MG63 (cell line): ENCODE results near the gene FGB. TPM values are rescaled to one million over a fixed set of nuclear protein-coding genes. Genes with fewer than 3 reads are reported as not detected.
"Not testable (repeated sequence)": the region's sequence is repeated elsewhere in the genome, so short reads cannot be mapped to it uniquely, and the experiment has no call there.

Source experiments
- DNase-seq: peaks from one replicate; pipeline ENCODE4 v3.0.0-alpha.2; 2020
- H3K27me3 ChIP-seq: fragments of 250-450 bp; sonication (Bioruptor Pico); 2 replicates; pipeline ENCODE4 v1.5.1; 2020; ENCODE audit warnings: mild to moderate bottlenecking, moderate library complexity
- H3K36me3 ChIP-seq: fragments of 250-450 bp; sonication (Bioruptor Pico); 2 replicates; pipeline ENCODE4 v1.5.1; 2020; ENCODE audit warnings: mild to moderate bottlenecking, moderate library complexity
- H3K4me3 ChIP-seq: fragments of 250-450 bp; sonication (Bioruptor Pico); 2 replicates; pipeline ENCODE4 v1.5.1; 2020; ENCODE audit warnings: mild to moderate bottlenecking, moderate library complexity
- H3K9me3 ChIP-seq: fragments of 250-450 bp; sonication (Bioruptor Pico); 2 replicates; pipeline ENCODE4 v1.5.1; 2020; ENCODE audit warnings: mild to moderate bottlenecking, moderate library complexity
- total RNA-seq: library from RNA; depleted of rRNA; stranded (reverse); fragments of >200 nt; shearing (Covaris generic); gene quantifications from 2 replicates; pipeline ENCODE4 v1.2.3, GENCODE V29; 2014; ENCODE audit warnings: low replicate concordance

Gene FGB
- total RNA-seq, 1 experiment from 2014 or later: not detected

- Histone ChIP-seq H3K4me3 (no peak overlapping the region), H3K27me3 (no peaks in the 10 kb centered on the region), H3K9me3 (no peaks in the 10 kb centered on the region), H3K36me3 (no peaks in the 10 kb centered on the region)
- DNase-seq: no peak
These were observed 22.7 kb downstream of the FGB start for GRCh38 chr4:154585369-154586018.

DNA sequence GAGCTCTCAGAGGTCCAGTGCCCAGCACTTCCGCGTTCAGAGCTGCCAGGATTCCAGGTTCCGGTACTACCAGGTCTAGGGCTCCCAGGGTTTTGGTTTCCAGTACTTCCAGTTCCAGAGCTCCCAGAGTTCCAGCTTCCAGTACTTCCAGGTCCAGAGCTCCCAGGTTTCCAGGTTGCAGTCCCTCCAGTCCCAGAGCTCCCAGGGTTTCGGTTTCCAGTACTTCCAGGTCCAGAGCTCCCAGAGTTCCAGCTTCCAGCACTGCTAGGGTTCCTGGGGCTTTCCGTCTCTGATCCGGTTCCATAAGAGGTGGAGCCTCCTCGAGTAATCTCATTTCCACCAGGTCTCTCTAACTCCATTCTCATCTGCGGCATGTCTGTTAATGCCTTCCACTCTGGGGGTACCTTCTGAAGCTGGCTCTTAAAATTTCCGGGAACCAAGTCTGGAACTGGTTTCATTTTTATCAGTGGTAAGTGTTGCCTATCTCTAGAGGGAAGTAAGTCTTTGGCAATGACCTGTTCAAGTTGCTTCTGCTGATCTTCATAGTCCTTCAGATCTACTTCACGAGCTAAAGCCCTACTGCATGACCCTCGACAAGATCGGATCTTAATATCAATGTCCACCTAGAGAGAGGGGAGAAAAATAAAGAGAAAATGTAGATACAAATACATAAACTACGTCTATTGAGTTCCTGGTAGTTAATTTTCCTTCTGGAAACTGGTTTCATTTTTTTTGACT lies 23.7 kb downstream of the FGB start:
- Histone ChIP-seq H3K4me3 (no peak overlapping the region), H3K9me3 (no peaks in the 10 kb centered on the region), H3K27me3 (no peaks in the 10 kb centered on the region), H3K36me3 (no peaks in the 10 kb centered on the region)
- DNase-seq: no peak

DNA sequence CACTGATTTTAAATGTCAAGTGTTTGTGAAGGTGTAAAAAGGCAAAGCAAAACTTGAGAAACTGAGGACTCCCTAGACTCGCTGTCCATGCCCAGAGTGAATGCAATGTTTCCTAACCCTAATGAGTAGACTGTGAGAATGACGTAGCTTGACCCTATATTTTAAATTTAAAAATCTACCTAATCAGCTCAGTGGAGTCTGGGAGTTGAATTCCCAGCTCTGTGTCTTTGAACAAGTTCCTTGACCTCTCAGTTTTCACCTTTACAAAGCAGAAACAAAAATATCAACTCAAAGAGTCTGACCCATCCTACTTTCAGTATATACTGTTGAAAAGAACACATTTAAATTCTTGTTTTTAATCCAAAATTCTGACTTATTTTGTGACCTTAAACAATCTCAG lies 25.4 kb downstream of the FGB start:
- H3K27me3 ChIP-seq: no peaks in the 10 kb centered on the region
- no peak overlapping the region for H3K4me3 ChIP-seq
- no peaks in the 10 kb centered on the region for H3K36me3 ChIP-seq

DNA sequence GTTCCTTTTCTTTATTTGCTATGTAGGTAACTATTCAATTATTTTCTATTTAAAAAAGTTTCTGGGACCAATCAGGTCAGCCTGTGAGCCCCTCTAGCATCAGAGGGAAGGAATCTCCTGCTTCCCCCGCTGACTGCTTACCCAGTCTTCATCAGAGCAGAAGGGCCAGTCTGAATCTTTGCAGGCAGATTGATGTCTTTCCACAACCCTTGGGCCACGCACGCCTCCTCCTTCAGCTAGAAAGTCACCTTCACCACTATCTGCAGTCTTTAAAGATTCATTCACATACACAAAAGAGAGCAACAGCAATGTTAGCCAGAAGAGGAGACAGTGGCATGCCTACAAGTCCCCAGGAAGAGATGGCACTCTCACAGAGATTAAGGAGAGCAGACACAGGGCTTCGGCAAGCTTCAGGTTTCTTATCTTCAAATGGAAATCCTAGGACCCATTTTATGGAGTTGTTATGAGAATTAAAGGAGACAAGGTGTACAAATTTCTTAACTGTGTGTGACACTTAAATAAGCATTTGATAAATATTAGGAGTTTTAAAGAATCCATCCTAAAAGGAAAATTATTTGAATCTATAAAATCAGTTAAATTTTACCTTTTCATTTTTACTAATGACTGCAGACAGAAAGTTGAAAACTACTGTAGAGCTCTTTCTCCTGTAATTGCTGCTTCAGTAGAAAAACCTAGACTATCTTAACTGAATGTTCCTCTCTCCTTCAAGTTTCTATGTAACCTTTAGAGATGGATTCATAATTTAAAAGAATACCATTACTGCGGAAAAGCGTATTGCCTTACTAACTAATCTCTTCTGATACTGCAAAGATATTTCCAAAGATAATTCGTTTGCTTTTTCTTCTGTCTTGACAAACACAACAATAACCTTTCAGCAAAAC lies 26.7 kb downstream of the FGB start:
- DNase-seq: no peak
- Histone ChIP-seq H3K36me3 (no peaks in the 10 kb centered on the region), H3K27me3 (no peaks in the 10 kb centered on the region), H3K9me3 (no peaks in the 10 kb centered on the region), H3K4me3 (no peak overlapping the region)

More for the DNA sequence above, 25.4 kb downstream of the FGB start:
- no peak for DNase-seq
- no peaks in the 10 kb centered on the region for H3K9me3 ChIP-seq

DNA sequence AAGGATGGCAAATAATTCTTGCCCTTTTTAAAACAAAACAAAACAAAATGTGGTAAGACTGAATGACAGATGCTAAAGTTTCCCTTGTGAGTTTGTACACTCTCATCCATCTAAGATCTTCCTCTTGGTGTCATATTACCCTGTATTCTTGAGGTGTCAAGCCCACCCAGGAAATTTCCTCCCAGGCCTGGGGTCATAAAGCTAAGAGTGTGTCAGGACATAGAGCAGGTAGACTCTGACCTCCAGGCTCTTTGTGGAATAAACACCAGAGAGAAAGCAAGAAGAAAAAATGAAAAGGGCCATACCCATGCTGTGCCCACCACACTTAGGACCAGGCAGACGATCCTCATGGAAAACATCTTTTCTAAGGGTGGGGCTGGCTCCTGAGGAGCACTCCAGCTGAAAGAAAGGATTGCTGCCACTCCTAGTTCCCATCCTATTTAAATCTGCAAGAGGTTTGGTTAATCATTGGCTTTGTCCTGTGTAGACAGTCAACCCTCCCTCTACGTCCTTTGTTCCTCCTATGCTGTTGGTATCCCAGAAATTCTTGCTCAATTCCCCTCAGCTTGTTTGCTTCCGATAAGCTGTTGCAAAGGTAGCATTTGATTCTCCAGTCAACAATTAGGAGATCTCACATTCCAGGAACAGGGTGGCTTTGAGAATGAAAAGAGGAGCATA lies 27.7 kb downstream of the FGB start, which contains the start of gene FGA:
Gene FGA (minus strand): TSS at position 414 of the 678 bp plus-strand sequence. CDS start 55 bp downstream, at position 359.
- DNase-seq: no peak
- Histone ChIP-seq H3K27me3 (no peaks in the 10 kb centered on the region), H3K36me3 (no peaks in the 10 kb centered on the region), H3K4me3 (no peak within 1 kb of the TSS), H3K9me3 (no peaks in the 10 kb centered on the region)

- Histone ChIP-seq H3K36me3 (no peaks in the 10 kb centered on the region), H3K9me3 (no peaks in the 10 kb centered on the region), H3K27me3 (no peaks in the 10 kb centered on the region), H3K4me3 (no peak overlapping the region)
- DNase-seq: no peak
These were observed 29.1 kb downstream of the FGB start for GRCh38 chr4:154591890-154592289.

DNA sequence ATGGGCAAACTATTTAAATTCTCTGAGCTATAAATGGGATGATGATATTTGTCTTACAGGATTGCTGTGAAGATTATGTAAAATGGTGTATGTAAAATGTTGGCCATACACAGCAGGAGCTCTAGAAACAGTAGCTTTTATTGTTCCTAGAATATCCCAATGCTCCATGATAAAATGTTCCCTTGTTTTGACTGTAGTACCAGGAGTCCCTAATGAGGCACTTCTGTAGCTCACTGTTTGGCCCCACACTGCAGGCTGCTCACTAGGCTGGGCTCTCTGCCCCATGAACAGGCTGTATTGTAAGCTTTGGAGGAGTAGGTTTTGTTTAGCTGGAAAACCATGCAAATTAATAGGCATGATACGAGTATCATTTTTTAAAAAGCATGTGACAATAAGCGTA lies 31.1 kb downstream of the FGB start:
- H3K36me3 ChIP-seq: no peaks in the 10 kb centered on the region
- H3K9me3 ChIP-seq: no peaks in the 10 kb centered on the region
- DNase-seq: no peak
- no peak overlapping the region for H3K4me3 ChIP-seq
- H3K27me3 ChIP-seq: no peaks in the 10 kb centered on the region

- not testable (repeated sequence) for H3K9me3 ChIP-seq, H3K27me3 ChIP-seq, H3K36me3 ChIP-seq, H3K4me3 ChIP-seq, DNase-seq
These were observed 31.5 kb downstream of the FGB start for GRCh38 chr4:154594343-154594742.

GRCh38 chr4:154595807-154596206 lies 33.0 kb downstream of the FGB start:
- H3K4me3 ChIP-seq: no peak overlapping the region
- H3K27me3 ChIP-seq: no peaks in the 10 kb centered on the region
- DNase-seq: no peak
- H3K9me3 ChIP-seq: no peaks in the 10 kb centered on the region
- no peaks in the 10 kb centered on the region for H3K36me3 ChIP-seq

- not testable (repeated sequence) for H3K9me3 ChIP-seq, DNase-seq, H3K27me3 ChIP-seq, H3K36me3 ChIP-seq, H3K4me3 ChIP-seq
These were observed 34.5 kb downstream of the FGB start for GRCh38 chr4:154597281-154597680.

DNA sequence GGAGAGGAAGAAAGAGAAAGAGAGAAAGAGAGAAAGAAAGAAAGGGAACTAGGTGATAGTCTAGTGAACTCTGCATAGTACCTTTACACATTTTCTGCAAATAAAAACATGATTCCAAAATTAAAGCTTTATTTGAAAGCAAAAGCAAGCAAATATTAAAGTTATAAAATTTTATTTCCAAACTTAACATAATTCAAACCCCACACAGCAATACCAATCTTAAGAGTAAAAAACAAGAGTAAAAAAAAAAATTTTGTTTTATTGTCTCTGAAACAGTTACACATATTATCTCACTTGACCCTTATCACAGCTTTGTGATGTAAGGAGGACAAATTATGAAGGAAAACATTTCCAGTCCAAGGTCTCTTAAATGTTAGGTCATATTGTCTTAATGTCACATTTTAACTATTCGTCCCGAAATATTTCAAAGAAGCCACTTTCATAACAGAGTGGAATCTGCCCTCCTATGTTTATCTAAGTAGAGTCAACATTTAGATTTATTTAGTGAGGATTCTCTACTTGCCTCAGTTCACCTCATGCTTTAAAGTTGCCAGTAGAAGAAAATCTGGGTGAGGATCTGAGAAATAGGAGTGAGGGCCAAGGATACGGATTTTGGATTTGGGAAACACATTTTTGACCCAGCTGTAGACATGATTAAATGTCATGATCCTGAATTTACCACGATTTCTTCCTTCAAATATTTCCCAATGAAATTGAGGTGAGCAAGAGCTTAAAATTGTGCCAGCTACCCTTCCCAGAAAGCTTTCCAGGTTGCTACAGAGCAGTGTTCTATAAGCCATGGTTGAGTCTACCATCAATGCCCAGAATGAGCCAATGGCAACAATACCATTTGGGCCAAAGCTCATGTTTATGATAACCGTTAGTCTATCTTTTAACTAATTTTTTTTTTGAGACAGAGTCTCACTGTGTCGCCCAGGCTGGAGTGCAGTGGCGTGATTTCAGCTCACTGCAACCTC lies 35.3 kb downstream of the FGB start:
- DNase-seq: no peak
- H3K36me3 ChIP-seq: no peaks in the 10 kb centered on the region
- H3K9me3 ChIP-seq: no peaks in the 10 kb centered on the region
- no peaks in the 10 kb centered on the region for H3K27me3 ChIP-seq
- H3K4me3 ChIP-seq: no peak overlapping the region

DNA sequence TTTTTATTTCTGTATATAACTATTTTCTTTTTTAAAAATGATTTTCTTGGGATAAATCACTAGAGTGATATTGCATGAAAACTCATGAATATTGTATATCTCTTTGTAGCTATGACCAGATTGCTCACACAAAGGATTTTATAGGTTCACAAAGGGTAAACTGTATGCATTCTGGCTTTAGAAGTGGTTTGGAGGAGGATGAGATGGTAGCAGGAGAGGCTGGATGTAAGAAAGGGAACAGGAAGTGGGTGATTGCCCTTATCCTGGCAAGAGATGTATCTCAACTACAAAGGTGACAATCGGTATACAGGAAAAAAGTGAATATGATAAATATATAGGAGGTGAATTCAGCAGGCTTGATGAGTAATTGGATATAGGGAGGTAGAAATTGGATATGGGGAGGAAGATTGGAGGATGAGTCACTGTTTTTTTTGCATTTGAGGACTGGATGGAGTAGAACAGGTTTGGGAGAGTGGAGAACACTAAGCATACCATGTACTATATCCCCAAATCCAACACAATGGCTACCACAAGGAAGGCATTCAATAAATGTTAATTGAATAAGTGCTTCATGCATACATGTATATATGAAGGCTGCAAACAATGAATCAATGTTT lies 39.7 kb downstream of the FGB start:
- no peaks in the 10 kb centered on the region for H3K27me3 ChIP-seq
- no peaks in the 10 kb centered on the region for H3K36me3 ChIP-seq
- no peak overlapping the region for H3K4me3 ChIP-seq
- no peaks in the 10 kb centered on the region for H3K9me3 ChIP-seq
- no peak for DNase-seq

GRCh38 chr4:154603033-154603943 lies 40.5 kb downstream of the FGB start:
- Histone ChIP-seq H3K27me3 (no peaks in the 10 kb centered on the region), H3K4me3 (no peak overlapping the region), H3K36me3 (no peaks in the 10 kb centered on the region), H3K9me3 (no peaks in the 10 kb centered on the region)
- no peak for DNase-seq

GRCh38 chr4:154604696-154605200 lies 41.9 kb downstream of the FGB start:
- H3K27me3 ChIP-seq: no peaks in the 10 kb centered on the region
- DNase-seq: no peak
- H3K4me3 ChIP-seq: no peak overlapping the region
- no peaks in the 10 kb centered on the region for H3K9me3 ChIP-seq
- no peaks in the 10 kb centered on the region for H3K36me3 ChIP-seq
